Measurements from ENCODE around the gene CNPY1.

CNPY1 gene

GRCh38 chr7:155468785-155469148, 77.6 kb downstream of the CNPY1 start:
- FAIRE-seq (no peak), DNase-seq (ENCODE audit: low spot score) (no peak)

- no peak for FAIRE-seq
- no peak for DNase-seq (ENCODE audit: low spot score)
Observed at GRCh38 chr7:155467846-155468784, 78.2 kb downstream of the CNPY1 start.

- no peak for DNase-seq (ENCODE audit: low spot score)
- FAIRE-seq = no peak
Observed at GRCh38 chr7:155466814-155467733, 79.3 kb downstream of the CNPY1 start.

- DNase-seq (ENCODE audit: low spot score) (no peak), FAIRE-seq (no peak)
Observed at GRCh38 chr7:155466142-155466813, 80.1 kb downstream of the CNPY1 start.

- no peak for FAIRE-seq
Observed at GRCh38 chr7:155465761-155466141, 80.6 kb downstream of the CNPY1 start.

GRCh38 chr7:155464948-155465739, 81.2 kb downstream of the CNPY1 start:
- no peak for FAIRE-seq
- no peak for DNase-seq (ENCODE audit: low spot score)

More at GRCh38 chr7:155465761-155466141, 80.6 kb downstream of the CNPY1 start:
- no peak for DNase-seq (ENCODE audit: low spot score)

GRCh38 chr7:155464183-155464582, 82.2 kb downstream of the CNPY1 start:
- no peak for FAIRE-seq

GRCh38 chr7:155463114-155463811, 83.1 kb downstream of the CNPY1 start:
- DNase-seq (ENCODE audit: low spot score) = no peak
- FAIRE-seq = no peak

More at GRCh38 chr7:155464183-155464582, 82.2 kb downstream of the CNPY1 start:
- no peak for DNase-seq (ENCODE audit: low spot score)

GRCh38 chr7:155462163-155462735, 84.1 kb downstream of the CNPY1 start:
- no peak for DNase-seq (ENCODE audit: low spot score)
- no peak for FAIRE-seq

GRCh38 chr7:155461631-155462030, 84.7 kb downstream of the CNPY1 start:
- FAIRE-seq = no peak

GRCh38 chr7:155460926-155461613, 85.3 kb downstream of the CNPY1 start:
- FAIRE-seq = no peak
- no peak for DNase-seq (ENCODE audit: low spot score)

More at GRCh38 chr7:155461631-155462030, 84.7 kb downstream of the CNPY1 start:
- no peak for DNase-seq (ENCODE audit: low spot score)

GRCh38 chr7:155459700-155460461, 86.5 kb downstream of the CNPY1 start:
- FAIRE-seq (no peak), DNase-seq (ENCODE audit: low spot score) (no peak)

- DNase-seq (ENCODE audit: low spot score) = no peak
- FAIRE-seq = no peak
Observed at GRCh38 chr7:155458878-155459699, 87.3 kb downstream of the CNPY1 start.

GRCh38 chr7:155458111-155458877, 88.1 kb downstream of the CNPY1 start, which contains the start of gene EN2:
TSS of gene EN2 (plus strand) at chr7:155458129. CDS start at chr7:155458378, 249 bp downstream.
- FAIRE-seq (no peak), DNase-seq (ENCODE audit: low spot score) (no peak)

- FAIRE-seq (no peak), DNase-seq (ENCODE audit: low spot score) (no peak)
Observed at GRCh38 chr7:155457544-155458110, 88.7 kb downstream of the CNPY1 start.
